K562 (cell line): ENCODE results near the gene EGFL7. TPM values are rescaled to one million over a fixed set of nuclear protein-coding genes. Genes with fewer than 3 reads are reported as not detected.

Experiments
- ATAC-seq: fragments of 200-7000 bp; cut with Tn5 transposase; 3 replicates; pipeline ENCODE4 v1.9.1; 2020; ENCODE audit warnings: moderate library complexity
- BruUV-seq: library from RNA; stranded (reverse); fragments of 400-500 nt; replicated peaks from 2 replicates; lab custom pipeline; 2021; lab: Mats Ljungman, UMichigan
- CTCF ChIA-PET: fragments of 300-600 bp; formaldehyde crosslinking; extraction: SDS; loops from one replicate; lab custom pipeline; 2021; ENCODE audit warnings: low intra/inter-chr PET ratio; lab: Yijun Ruan, JAX
- POLR2A ChIA-PET: fragments of 300-600, 350-650 bp; sonication (Branson Sonifier 250); formaldehyde crosslinking; extraction: SDS; loops from one replicate; lab custom pipeline; 2021; ENCODE audit warnings: antibody characterized with exemption, inconsistent platforms; lab: Yijun Ruan, JAX
- DNase-seq, 4 experiments: peaks; one replicate each; pipeline versions ENCODE4 v3.0.0 to v3.0.0-alpha.2; 2011 to 2018; ENCODE audit warnings: low spot score in 3 of 4, mixed read lengths in 3 of 4; ENCODE audit errors: extremely low read depth in 1 of 4
- FAIRE-seq: peaks from 2 replicates; lab custom pipeline; 2011; peaks lifted over from hg19 to GRCh38; lab: Jason Lieb, UNC
- H2AFZ ChIP-seq: 2 replicates; pipeline ENCODE4 v1.6.0; 2011; ENCODE audit warnings: low read depth, low read length, control low read depth, inconsistent platforms
- H3K27ac ChIP-seq: fragments of 200-600 bp; 3 replicates; pipeline ENCODE4 v1.8.0; 2011; ENCODE audit warnings: low read depth, mild to moderate bottlenecking, control low read depth, inconsistent platforms, low read length, moderate library complexity, mixed read lengths; ENCODE audit errors: extremely low read depth
- H3K27me3 ChIP-seq, 2 experiments: fragments of 300-600 bp in 1 of 2; 2 replicates in 1 of 2; 3 replicates in 1 of 2; pipeline versions ENCODE4 v1.6.0 to v1.8.0; 2011; ENCODE audit warnings: inconsistent platforms in 2 of 2, low read length in 2 of 2, mild to moderate bottlenecking in 1 of 2, mixed read lengths in 1 of 2, moderate library complexity in 1 of 2; ENCODE audit not compliant: control insufficient read depth in 2 of 2, insufficient read depth in 2 of 2
- H3K36me3 ChIP-seq: fragments of 300-600 bp; 3 replicates; pipeline ENCODE4 v1.8.0; 2011; ENCODE audit warnings: mild to moderate bottlenecking, low read length, inconsistent platforms; ENCODE audit not compliant: control insufficient read depth, insufficient read depth
- H3K4me1 ChIP-seq, 2 experiments: fragments of 200-600 bp in 1 of 2; replicated peaks in 1 of 2; 2 replicates in 1 of 2; 3 replicates in 1 of 2; pipeline versions ENCODE4 v1.5.1 to v1.8.0; 2011; ENCODE audit warnings: inconsistent platforms in 2 of 2, low read length in 2 of 2, mild to moderate bottlenecking in 1 of 2, mixed read lengths in 1 of 2, moderate library complexity in 1 of 2; ENCODE audit not compliant: control insufficient read depth in 2 of 2, insufficient read depth in 2 of 2
- H3K4me2 ChIP-seq: 2 replicates; pipeline ENCODE4 v1.6.1; 2011; ENCODE audit warnings: low read length, control low read depth, inconsistent platforms, mixed read lengths; ENCODE audit not compliant: insufficient read depth
- H3K4me3 ChIP-seq: fragments of 200-600 bp; sonication (generic), shearing (Covaris generic); 2 replicates; pipeline ENCODE4 v1.5.1; 2016; ENCODE audit warnings: control low read depth, inconsistent platforms
- H3K79me2 ChIP-seq: fragments of 200-600 bp; 3 replicates; pipeline ENCODE4 v1.8.0; 2011; ENCODE audit warnings: low read length, inconsistent platforms; ENCODE audit not compliant: control insufficient read depth, insufficient read depth
- H3K9ac ChIP-seq, 2 experiments: 2 replicates each; pipeline versions ENCODE4 v1.6.0 to v1.6.1; 2011; ENCODE audit warnings: low read depth in 2 of 2, low read length in 2 of 2, control low read depth in 1 of 2, inconsistent platforms in 1 of 2, mild to moderate bottlenecking in 1 of 2, mixed read lengths in 1 of 2; ENCODE audit not compliant: insufficient read depth in 1 of 2
- H3K9me1 ChIP-seq: one replicate; pipeline ENCODE4 v1.6.0; 2011; ENCODE audit warnings: inconsistent platforms, mild to moderate bottlenecking, low read length, moderate library complexity; ENCODE audit not compliant: control insufficient read depth, insufficient read depth
- H3K9me3 ChIP-seq: replicated peaks from 2 replicates; pipeline ENCODE4 v1.5.1; 2011; ENCODE audit warnings: low read depth, low read length, inconsistent platforms; ENCODE audit not compliant: control insufficient read depth, insufficient read depth
- H4K20me1 ChIP-seq: replicated peaks from 2 replicates; pipeline ENCODE4 v1.6.1; 2011; ENCODE audit warnings: low read length, inconsistent platforms, mixed read lengths; ENCODE audit not compliant: control insufficient read depth, insufficient read depth
- FIP1L1 ChIP-seq: fragments of 200-400 bp; formaldehyde crosslinking; IDR thresholded peaks from 2 replicates; pipeline ENCODE4 v1.6.1; 2018; ENCODE audit warnings: mild to moderate bottlenecking, low read depth, low read length; ENCODE audit not compliant: poor library complexity, severe bottlenecking
- KLF1 ChIP-seq: fragments of 450-650 bp; IDR thresholded peaks from 2 replicates; pipeline ENCODE4 v1.6.1; 2016; ENCODE audit warnings: missing genetic modification characterization, missing compliant biosample characterization
- LARP7 ChIP-seq: fragments of 450-650 bp; IDR thresholded peaks from 2 replicates; pipeline ENCODE4 v1.6.1; 2016
- RBM22 ChIP-seq: fragments of 200-400 bp; formaldehyde crosslinking; IDR thresholded peaks from 2 replicates; pipeline ENCODE4 v1.6.1; 2018; ENCODE audit warnings: low read length, low read depth; ENCODE audit not compliant: poor library complexity, severe bottlenecking
- ZBTB7A ChIP-seq: IDR thresholded peaks from 2 replicates; pipeline ENCODE4 v1.6.1; 2011; ENCODE audit warnings: low read depth, mild to moderate bottlenecking, low read length, moderate library complexity, borderline replicate concordance; ENCODE audit not compliant: control insufficient read depth
- ZNF121 ChIP-seq: sonication (generic); formaldehyde crosslinking; conservative IDR thresholded peaks from 2 replicates; pipeline ENCODE4 v1.8.0; 2022; ENCODE audit warnings: missing genetic modification reagents
- WGBS: fragments of 100-300 bp; shearing (Covaris generic); methylation state at CpG from one replicate; pipeline ENCODE4 v1.1.6; 2016; ENCODE audit warnings: low coverage, mixed read lengths; ENCODE audit not compliant: insufficient coverage; ENCODE audit errors: missing lambda C conversion rate; 5-methylcytosine and 5-hydroxymethylcytosine counted together
- in situ Hi-C: fragments of 300-500 bp; cut with MboI; formaldehyde crosslinking; loops from 4 replicates; pipeline ENCODE4 v1.15.0; 2018; ENCODE audit warnings: inconsistent platforms, mixed read lengths
- intact Hi-C: fragments of 100-400 bp; cut with micrococcal nuclease; formaldehyde crosslinking; loops from 2 replicates; pipeline ENCODE4 v1.14.2; 2022
- polyA plus RNA-seq, 8 experiments: library from polyadenylated mRNA; depleted of rRNA in 4 of 8; stranded (reverse) in 5 of 8; unstranded in 3 of 8; fragments of >200 nt; fragmentation: Nextera tagmentation in 2 of 8; fragmentation: Illumina TruSeq in 1 of 8; extraction: Ambion mirVana in 2 of 8; extraction: Trizol in 1 of 8; gene quantifications; 2 replicates each; pipeline versions ENCODE4 v1.2.1 to v1.2.3, GENCODE V29; 2011 to 2014; ENCODE audit warnings: inconsistent platforms in 1 of 8, missing spikeins in 1 of 8
- total RNA-seq, 7 experiments: library from RNA; depleted of rRNA in 6 of 7; stranded (reverse); fragments of >200 nt in 6 of 7; fragmentation: Illumina TruSeq in 2 of 7; extraction: Trizol in 2 of 7; gene quantifications; 2 replicates each; pipeline versions ENCODE4 v1.2.1 to v1.2.3, GENCODE V29; 2011 to 2021; ENCODE audit warnings: low replicate concordance in 1 of 7

EGFL7 gene
- total and polyA plus RNA-seq, 9 of the 15 experiments (the other 6 are each of a cell fraction or from before 2014, with no cell fraction given): 1.5 to 286 (median 55.5) TPM

- 88% methylated on average over 12 of the region's 13 CpGs for WGBS
- ChIA-PET CTCF (no interaction called here), POLR2A (interaction anchor here (0.6 to 2.1 kb wide), 7 partner anchors 10 to 196 kb away, joined by 3 to 10 read pairs (median 3); partner anchors contain the start of gene AGPAT2)
- H4K20me1 ChIP-seq: peaks cover 16% of the 10 kb centered on the region
- H3K4me3 ChIP-seq: no peak overlapping the region
- TF ChIP-seq ZNF121 (CRISPR knock-in tag) (0 out of 2 replicates have a peak, but pooled peaks have one; percentile 10), LARP7 (no peak), KLF1 (no peak), FIP1L1 (peak; percentile 78), ZBTB7A (peak; percentile 16; the same call in 1 of the 2 replicates), RBM22 (peak; percentile 2)
- peak overlapping the region in 1 of 2 experiments; percentile 24; a peak in 2 of 4 replicates for H3K9ac ChIP-seq
- H3K9me3 ChIP-seq: no peaks in the 10 kb centered on the region
- peaks cover 21% of the 10 kb centered on the region for H3K79me2 ChIP-seq
- H3K4me2 ChIP-seq: no peak overlapping the region
- intact Hi-C loops: no loop called here
- ATAC-seq: no peak
- no peak for FAIRE-seq
- no peak overlapping the region for H2AFZ ChIP-seq
- no peaks in the 10 kb centered on the region for H3K9me1 ChIP-seq
- no TSS peak for BruUV-seq
- peaks cover 11 to 90% of the 10 kb centered on the region in 2 experiments; a peak in 4 of 5 replicates for H3K4me1 ChIP-seq
- no peak for DNase-seq
- in situ Hi-C loops: no loop called here
- H3K27me3 ChIP-seq: no peaks in the 10 kb centered on the region
- H3K36me3 ChIP-seq: peaks cover 44% of the 10 kb centered on the region; the same call in 1 of the 3 replicates
- H3K27ac ChIP-seq: no peak overlapping the region
Observed at GRCh38 chr9:136676297-136676794, 13.6 kb downstream of the EGFL7 start.
